Progenitor cell of endocrine pancreas (in vitro differentiated cells): ENCODE results near the gene ITCH. TPM values are rescaled to one million over a fixed set of nuclear protein-coding genes. Genes with fewer than 3 reads are reported as not detected.

Source experiments
- DNase-seq: peaks from one replicate; pipeline ENCODE4 v3.0.0; 2021; ENCODE audit warnings: low spot score; ENCODE audit not compliant: unreplicated experiment
- H3K27ac Mint-ChIP-seq: 2 replicates; pipeline ENCODE4 v1.8.0; 2021; ENCODE audit warnings: mild to moderate bottlenecking, moderate library complexity, mixed read lengths
- H3K27me3 Mint-ChIP-seq: 2 replicates; pipeline ENCODE4 v1.8.0; 2021; ENCODE audit warnings: mixed read lengths
- H3K36me3 Mint-ChIP-seq: 2 replicates; pipeline ENCODE4 v1.8.0; 2022; ENCODE audit warnings: mixed read lengths; ENCODE audit not compliant: insufficient read depth
- H3K4me1 Mint-ChIP-seq: 2 replicates; pipeline ENCODE4 v1.8.0; 2021; ENCODE audit warnings: low read depth, mixed read lengths
- H3K4me3 Mint-ChIP-seq: 2 replicates; pipeline ENCODE4 v1.8.0; 2021; ENCODE audit warnings: low read depth, mild to moderate bottlenecking, moderate library complexity, mixed read lengths
- H3K9me3 Mint-ChIP-seq: 2 replicates; pipeline ENCODE4 v1.8.0; 2021; ENCODE audit warnings: low read depth, mixed read lengths
- total RNA-seq: library from RNA; stranded (reverse); gene quantifications from 2 replicates; pipeline ENCODE4 v1.2.1, GENCODE V29; 2021
- TF ChIP-seq, protein P1 (sequence below): fragments of 200-600 bp; sonication (generic); IDR thresholded peaks from one replicate; pipeline ENCODE4 v1.5.0; 2021; ENCODE audit warnings: antibody characterized with exemption, mild to moderate bottlenecking; ENCODE audit not compliant: unreplicated experiment

Gene ITCH
- total RNA-seq, 1 donor from 2014 or later = 83.9 TPM

- DNase-seq = no peak
- Mint-ChIP-seq H3K4me1 (peaks cover 11% of the 10 kb centered on the region), H3K27ac (peak overlapping the region; percentile 75), H3K9me3 (no peaks in the 10 kb centered on the region), H3K4me3 (no peak overlapping the region), H3K27me3 (no peaks in the 10 kb centered on the region), H3K36me3 (peaks cover 28% of the 10 kb centered on the region)
- TF ChIP-seq, protein P1, sequence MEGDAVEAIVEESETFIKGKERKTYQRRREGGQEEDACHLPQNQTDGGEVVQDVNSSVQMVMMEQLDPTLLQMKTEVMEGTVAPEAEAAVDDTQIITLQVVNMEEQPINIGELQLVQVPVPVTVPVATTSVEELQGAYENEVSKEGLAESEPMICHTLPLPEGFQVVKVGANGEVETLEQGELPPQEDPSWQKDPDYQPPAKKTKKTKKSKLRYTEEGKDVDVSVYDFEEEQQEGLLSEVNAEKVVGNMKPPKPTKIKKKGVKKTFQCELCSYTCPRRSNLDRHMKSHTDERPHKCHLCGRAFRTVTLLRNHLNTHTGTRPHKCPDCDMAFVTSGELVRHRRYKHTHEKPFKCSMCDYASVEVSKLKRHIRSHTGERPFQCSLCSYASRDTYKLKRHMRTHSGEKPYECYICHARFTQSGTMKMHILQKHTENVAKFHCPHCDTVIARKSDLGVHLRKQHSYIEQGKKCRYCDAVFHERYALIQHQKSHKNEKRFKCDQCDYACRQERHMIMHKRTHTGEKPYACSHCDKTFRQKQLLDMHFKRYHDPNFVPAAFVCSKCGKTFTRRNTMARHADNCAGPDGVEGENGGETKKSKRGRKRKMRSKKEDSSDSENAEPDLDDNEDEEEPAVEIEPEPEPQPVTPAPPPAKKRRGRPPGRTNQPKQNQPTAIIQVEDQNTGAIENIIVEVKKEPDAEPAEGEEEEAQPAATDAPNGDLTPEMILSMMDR = no peak
These were observed 143.4 kb downstream of the ITCH start for GRCh38 chr20:34506480-34506879.

DNA sequence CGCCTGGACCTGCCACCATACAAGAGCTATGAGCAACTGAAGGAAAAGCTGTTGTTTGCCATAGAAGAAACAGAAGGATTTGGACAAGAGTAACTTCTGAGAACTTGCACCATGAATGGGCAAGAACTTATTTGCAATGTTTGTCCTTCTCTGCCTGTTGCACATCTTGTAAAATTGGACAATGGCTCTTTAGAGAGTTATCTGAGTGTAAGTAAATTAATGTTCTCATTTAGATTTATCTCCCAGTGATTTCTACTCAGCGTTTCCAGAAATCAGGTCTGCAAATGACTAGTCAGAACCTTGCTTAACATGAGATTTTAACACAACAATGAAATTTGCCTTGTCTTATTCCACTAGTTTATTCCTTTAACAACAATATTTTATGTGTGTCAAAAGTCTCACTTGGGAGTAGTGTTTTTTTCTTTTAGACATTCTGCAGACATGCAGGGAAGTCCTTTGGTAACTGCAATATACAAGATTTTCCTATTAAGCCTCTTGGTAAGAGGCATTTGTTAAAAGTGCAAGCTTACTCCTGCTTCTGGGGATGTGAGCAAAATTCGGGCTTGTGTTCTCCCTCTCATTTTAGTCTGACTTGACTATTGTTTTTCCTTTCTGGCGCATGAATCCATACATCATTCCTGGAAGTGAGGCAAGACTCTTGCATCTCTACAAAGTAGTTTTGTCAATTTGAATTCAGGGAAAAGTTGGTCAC, 144.8 kb downstream of the ITCH start:
- Mint-ChIP-seq H3K4me1 (peaks cover 20% of the 10 kb centered on the region), H3K27ac (peak overlapping the region; percentile 73)
- TF ChIP-seq, protein P1 = no peak

GRCh38 chr20:34510575-34510974, 147.5 kb downstream of the ITCH start:
- no peak for DNase-seq
- H3K4me1 Mint-ChIP-seq = peaks cover 33% of the 10 kb centered on the region
- TF ChIP-seq, protein P1 = no peak
- no peaks in the 10 kb centered on the region for H3K27me3 Mint-ChIP-seq
- H3K9me3 Mint-ChIP-seq = no peaks in the 10 kb centered on the region
- peaks cover 24% of the 10 kb centered on the region for H3K36me3 Mint-ChIP-seq
- H3K27ac Mint-ChIP-seq = peak overlapping the region; percentile 93
- no peak overlapping the region for H3K4me3 Mint-ChIP-seq

More for the DNA sequence above, 144.8 kb downstream of the ITCH start:
- Mint-ChIP-seq H3K36me3 (peaks cover 23% of the 10 kb centered on the region), H3K27me3 (no peaks in the 10 kb centered on the region), H3K4me3 (no peak overlapping the region), H3K9me3 (no peaks in the 10 kb centered on the region)
- no peak for DNase-seq

DNA sequence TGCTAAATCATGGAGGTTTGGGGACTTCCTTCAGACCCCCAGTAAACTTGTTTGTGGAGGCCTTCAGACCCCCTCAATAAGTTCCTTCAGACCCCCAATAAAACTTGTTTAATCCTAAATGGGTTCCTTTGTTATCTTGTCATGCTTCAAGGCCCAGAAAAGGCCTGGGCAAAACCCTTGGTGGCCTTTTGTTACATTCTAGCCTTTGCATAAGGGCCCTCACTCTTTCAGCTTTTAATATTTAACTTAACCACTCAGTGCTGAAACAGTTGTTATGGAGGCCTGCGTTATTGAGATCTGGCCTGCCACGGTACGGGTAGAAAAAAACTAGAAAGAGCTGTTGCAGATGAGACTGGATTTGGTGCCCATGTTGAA, 148.8 kb downstream of the ITCH start:
- Mint-ChIP-seq H3K4me3 (no peak overlapping the region), H3K36me3 (peaks cover 18% of the 10 kb centered on the region), H3K27ac (peak overlapping the region; percentile 85), H3K9me3 (no peaks in the 10 kb centered on the region), H3K27me3 (no peaks in the 10 kb centered on the region), H3K4me1 (peaks cover 37% of the 10 kb centered on the region)
- DNase-seq = no peak
- TF ChIP-seq, protein P1 = no peak

DNA sequence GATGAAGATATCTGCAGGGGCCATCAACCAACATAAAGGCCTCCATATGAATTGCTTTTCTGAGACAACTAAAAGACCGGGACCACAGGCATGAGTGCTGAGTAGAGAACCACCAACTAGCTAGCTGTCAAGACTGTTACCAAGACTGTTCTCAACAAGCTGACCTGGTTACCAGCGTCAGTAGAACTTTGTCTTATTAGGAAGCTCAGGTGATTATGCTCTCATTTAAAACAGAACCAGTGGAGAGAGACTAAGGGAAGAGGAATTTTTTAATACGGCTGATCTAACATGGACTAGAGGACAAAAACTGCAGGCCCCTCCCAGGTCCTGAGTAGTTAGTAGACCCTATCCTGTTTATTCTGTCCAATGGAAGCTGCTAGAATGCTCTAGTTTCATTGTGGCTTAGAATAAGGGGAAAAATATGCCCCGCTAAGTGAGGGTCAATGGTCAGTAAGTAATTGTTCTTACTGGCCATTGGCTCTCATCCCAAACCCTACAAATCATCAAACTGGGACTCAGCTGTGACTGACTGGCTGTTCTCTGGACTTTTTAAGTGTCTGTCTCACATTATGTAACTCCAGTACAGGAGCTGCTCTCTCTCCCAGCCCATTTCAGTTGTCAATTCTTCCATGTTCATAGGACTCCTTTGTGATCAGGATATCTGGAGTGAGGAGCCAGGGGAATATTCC, 149.3 kb downstream of the ITCH start:
- Mint-ChIP-seq H3K36me3 (peaks cover 18% of the 10 kb centered on the region), H3K27me3 (no peaks in the 10 kb centered on the region), H3K9me3 (no peaks in the 10 kb centered on the region), H3K4me3 (no peak overlapping the region), H3K27ac (peak overlapping the region; percentile 85), H3K4me1 (peaks cover 38% of the 10 kb centered on the region)
- no peak for DNase-seq
- TF ChIP-seq, protein P1 = no peak
